OCI-LY7 (cell line): ENCODE data around the gene DNAI7. TPM values are rescaled to one million over a fixed set of nuclear protein-coding genes. Genes with fewer than 3 reads are reported as not detected.
A peak's percentile ranks its signal among the peaks of the same experiment; 100 is the strongest.

Experiments used
- BruUV-seq: library from RNA; stranded (reverse); fragments of 400-500 nt; replicated peaks from 2 replicates; lab custom pipeline; 2021; lab: Mats Ljungman, UMichigan
- CTCF ChIA-PET: fragments of 300-600 bp; sonication (Branson Sonifier 250); formaldehyde crosslinking; loops from one replicate; lab custom pipeline; 2022; ENCODE audit warnings: antibody characterized with exemption; ENCODE audit not compliant: unreplicated experiment; lab: Charles Lee
- POLR2A ChIA-PET: fragments of 300-600 bp; sonication (Branson Sonifier 250); formaldehyde crosslinking; loops from one replicate; lab custom pipeline; 2022; ENCODE audit warnings: antibody characterized with exemption; lab: Charles Lee
- DNase-seq: peaks from one replicate; pipeline ENCODE4 v3.0.0-alpha.2; 2015; ENCODE audit warnings: low spot score
- H2AFZ ChIP-seq: fragments of 200-600 bp; sonication (generic), shearing (Covaris generic); 2 replicates; pipeline ENCODE4 v1.6.1; 2014; ENCODE audit warnings: mild to moderate bottlenecking, antibody characterized with exemption, low read length, moderate library complexity
- H3K27ac ChIP-seq: fragments of 200-600 bp; sonication (generic); 2 replicates; pipeline ENCODE4 v1.5.1; 2014; ENCODE audit warnings: mixed run types, low read depth, mild to moderate bottlenecking, moderate library complexity, low read length, inconsistent platforms; ENCODE audit not compliant: poor library complexity, severe bottlenecking
- H3K36me3 ChIP-seq: fragments of 200-600 bp; sonication (generic); 2 replicates; pipeline ENCODE4 v1.6.1; 2014; ENCODE audit warnings: mild to moderate bottlenecking, antibody characterized with exemption, low read length, moderate library complexity, mixed read lengths; ENCODE audit not compliant: insufficient read depth
- H3K4me1 ChIP-seq: fragments of 200-600 bp; sonication (generic); 2 replicates; pipeline ENCODE4 v1.5.1; 2014; ENCODE audit warnings: mild to moderate bottlenecking, low read length; ENCODE audit not compliant: insufficient read depth, poor library complexity, severe bottlenecking
- H3K4me2 ChIP-seq: fragments of 200-600 bp; sonication (generic); 2 replicates; pipeline ENCODE4 v1.6.1; 2014; ENCODE audit warnings: mild to moderate bottlenecking, low read length
- H3K4me3 ChIP-seq: fragments of 200-600 bp; sonication (generic); 2 replicates; pipeline ENCODE4 v1.5.1; 2014; ENCODE audit warnings: mild to moderate bottlenecking, low read depth, low read length; ENCODE audit not compliant: poor library complexity, severe bottlenecking
- H3K79me2 ChIP-seq: fragments of 200-600 bp; sonication (generic); 2 replicates; pipeline ENCODE4 v1.6.1; 2016; ENCODE audit warnings: low read depth, mild to moderate bottlenecking, low read length, moderate library complexity, mixed read lengths; ENCODE audit not compliant: insufficient read depth
- H3K9me2 ChIP-seq: fragments of 200-600 bp; sonication (generic); 2 replicates; pipeline ENCODE4 v1.6.1; 2016; ENCODE audit warnings: mild to moderate bottlenecking, low read length, mixed read lengths; ENCODE audit not compliant: insufficient read depth
- H3K9me3 ChIP-seq: fragments of 200-600 bp; sonication (generic); 2 replicates; pipeline ENCODE4 v1.6.1; 2014; ENCODE audit warnings: mild to moderate bottlenecking, mixed run types, low read length, mixed read lengths
- H4K20me1 ChIP-seq: fragments of 200-600 bp; sonication (generic); 2 replicates; pipeline ENCODE4 v1.6.1; 2014; ENCODE audit warnings: mild to moderate bottlenecking, antibody characterized with exemption, low read length, moderate library complexity, mixed read lengths; ENCODE audit not compliant: insufficient read depth
- EZH2phosphoT487 ChIP-seq: fragments of 200-600 bp; sonication (generic); IDR thresholded peaks from 2 replicates; pipeline ENCODE4 v1.6.1; 2018; ENCODE audit warnings: low read depth, borderline replicate concordance, mild to moderate bottlenecking, mixed run types, antibody characterized with exemption, low read length, moderate library complexity, mixed read lengths
- intact Hi-C: fragments of 100-400 bp; cut with micrococcal nuclease; formaldehyde crosslinking; loops from one replicate; pipeline ENCODE4 v1.10.0; 2022; ENCODE audit not compliant: unreplicated experiment
- total RNA-seq, 2 experiments: library from RNA; depleted of rRNA in 1 of 2; stranded (reverse); fragments of >200 nt in 1 of 2; shearing (Covaris generic) in 1 of 2; gene quantifications; 2 replicates each; pipeline ENCODE4 v1.2.3, GENCODE V29; 2014 to 2022
- TF ChIP-seq, protein P1 (sequence below): fragments of 200-600 bp; sonication (generic); conservative IDR thresholded peaks from 2 replicates; pipeline ENCODE4 v1.5.1; 2014; ENCODE audit warnings: mild to moderate bottlenecking, antibody characterized with exemption, low read length, moderate library complexity, mixed read lengths

DNAI7 gene
- total RNA-seq, 2 experiments from 2014 or later: not detected

DNA sequence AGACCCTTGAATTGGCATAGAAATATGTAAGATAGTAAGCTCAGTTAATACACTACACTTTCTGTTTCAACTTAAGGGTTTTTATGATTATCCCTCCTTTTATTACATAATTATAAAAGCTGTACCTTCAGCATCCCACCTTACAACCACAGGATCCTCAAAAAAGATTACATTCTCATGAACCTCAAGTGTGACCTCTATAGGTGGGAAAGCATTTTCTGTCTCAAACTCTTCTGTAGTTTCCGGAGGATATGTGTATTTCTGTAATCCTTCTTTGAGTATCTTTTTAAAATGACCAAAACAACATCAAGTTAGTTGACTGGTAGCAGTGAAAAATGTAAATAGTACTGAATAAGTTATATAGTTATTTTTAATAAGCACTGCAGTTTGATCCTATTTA, 75.9 kb downstream of the DNAI7 start:
- Histone ChIP-seq H3K4me1 (peaks cover 7% of the 10 kb centered on the region), H4K20me1 (no peaks in the 10 kb centered on the region), H2AFZ (no peak overlapping the region), H3K9me2 (no peaks in the 10 kb centered on the region), H3K4me2 (no peak overlapping the region), H3K79me2 (no peaks in the 10 kb centered on the region), H3K9me3 (no peaks in the 10 kb centered on the region), H3K36me3 (no peaks in the 10 kb centered on the region), H3K4me3 (no peak overlapping the region), H3K27ac (no peak overlapping the region)
- ChIA-PET POLR2A (interaction anchor here (0.7 to 0.9 kb wide), 2 partner anchors 57 to 127 kb away, joined by 3 to 7 read pairs; no protein-coding TSS in a partner anchor), CTCF (no interaction called here)
- peak; percentile 53 for DNase-seq
- TF ChIP-seq EZH2phosphoT487: no peak
- TF ChIP-seq, protein P1, sequence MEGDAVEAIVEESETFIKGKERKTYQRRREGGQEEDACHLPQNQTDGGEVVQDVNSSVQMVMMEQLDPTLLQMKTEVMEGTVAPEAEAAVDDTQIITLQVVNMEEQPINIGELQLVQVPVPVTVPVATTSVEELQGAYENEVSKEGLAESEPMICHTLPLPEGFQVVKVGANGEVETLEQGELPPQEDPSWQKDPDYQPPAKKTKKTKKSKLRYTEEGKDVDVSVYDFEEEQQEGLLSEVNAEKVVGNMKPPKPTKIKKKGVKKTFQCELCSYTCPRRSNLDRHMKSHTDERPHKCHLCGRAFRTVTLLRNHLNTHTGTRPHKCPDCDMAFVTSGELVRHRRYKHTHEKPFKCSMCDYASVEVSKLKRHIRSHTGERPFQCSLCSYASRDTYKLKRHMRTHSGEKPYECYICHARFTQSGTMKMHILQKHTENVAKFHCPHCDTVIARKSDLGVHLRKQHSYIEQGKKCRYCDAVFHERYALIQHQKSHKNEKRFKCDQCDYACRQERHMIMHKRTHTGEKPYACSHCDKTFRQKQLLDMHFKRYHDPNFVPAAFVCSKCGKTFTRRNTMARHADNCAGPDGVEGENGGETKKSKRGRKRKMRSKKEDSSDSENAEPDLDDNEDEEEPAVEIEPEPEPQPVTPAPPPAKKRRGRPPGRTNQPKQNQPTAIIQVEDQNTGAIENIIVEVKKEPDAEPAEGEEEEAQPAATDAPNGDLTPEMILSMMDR: peak; percentile 80
- no TSS peak for BruUV-seq
- intact Hi-C loops: loop anchor here (1.0 kb wide), 1 partner anchor 128 kb away; no protein-coding TSS in a partner anchor

DNA sequence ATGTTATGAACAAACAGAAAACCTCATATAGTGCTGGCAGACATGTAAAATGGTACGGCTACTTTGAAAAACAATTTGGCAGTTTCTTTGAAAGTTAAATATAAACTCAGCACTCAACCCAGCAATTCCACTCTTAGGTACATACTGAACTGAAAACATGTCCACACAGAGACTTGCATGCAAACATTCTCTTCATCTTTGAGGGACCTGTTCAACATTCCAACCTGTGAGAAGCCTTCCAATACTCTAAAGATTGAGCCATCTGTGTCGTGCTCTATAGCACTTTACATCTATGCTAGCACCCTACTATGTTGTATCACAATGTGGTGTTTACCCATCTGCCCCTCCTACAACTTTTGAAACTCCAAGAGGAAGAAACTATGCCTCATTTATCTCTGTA, 79.3 kb downstream of the DNAI7 start:
- intact Hi-C loops: no loop called here
- Histone ChIP-seq H3K4me3 (no peak overlapping the region), H2AFZ (no peak overlapping the region), H3K27ac (no peak overlapping the region), H3K4me1 (peaks cover 7% of the 10 kb centered on the region), H3K36me3 (peaks cover 16% of the 10 kb centered on the region), H3K9me3 (no peaks in the 10 kb centered on the region), H3K9me2 (no peaks in the 10 kb centered on the region), H3K4me2 (no peak overlapping the region), H4K20me1 (no peaks in the 10 kb centered on the region), H3K79me2 (no peaks in the 10 kb centered on the region)
- DNase-seq: no peak
- TF ChIP-seq, protein P1: no peak
- no peak for TF ChIP-seq EZH2phosphoT487
- CTCF ChIA-PET: no interaction called here
- no TSS peak for BruUV-seq
- POLR2A ChIA-PET: interaction anchor here (1.3 kb wide), 1 partner anchor 11 kb away, joined by 5 read pairs; no protein-coding TSS in a partner anchor

DNA sequence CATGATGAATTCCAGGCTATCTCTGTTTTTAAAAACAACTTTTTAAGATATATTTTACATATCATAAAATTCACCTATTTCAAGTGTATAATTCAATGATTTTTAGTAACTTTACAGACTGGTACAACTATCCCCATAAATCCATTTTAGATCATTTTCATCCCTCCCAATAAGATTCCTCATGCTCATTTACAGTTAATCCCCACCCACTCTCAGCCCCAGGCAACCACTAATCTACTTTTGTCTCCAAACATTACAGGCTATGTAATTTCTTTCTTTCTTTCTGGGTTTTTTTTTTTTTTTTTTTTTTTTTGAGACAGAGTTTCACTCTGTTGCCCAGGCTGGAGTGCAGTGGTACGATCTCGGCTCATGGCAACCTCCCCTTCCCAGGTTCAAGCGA, 81.3 kb downstream of the DNAI7 start:
- ChIA-PET CTCF (no interaction called here), POLR2A (interaction anchor here (0.6 to 0.7 kb wide), 2 partner anchors 50 to 1504 kb away, joined by 3 read pairs; no protein-coding TSS in a partner anchor)
- no peak for DNase-seq
- TF ChIP-seq, protein P1: no peak
- no peak for TF ChIP-seq EZH2phosphoT487
- Histone ChIP-seq H3K9me2 (no peaks in the 10 kb centered on the region), H3K36me3 (peaks cover 36% of the 10 kb centered on the region), H3K27ac (no peak overlapping the region), H3K79me2 (no peaks in the 10 kb centered on the region), H3K4me1 (no peaks in the 10 kb centered on the region), H3K9me3 (no peaks in the 10 kb centered on the region), H3K4me2 (no peak overlapping the region), H4K20me1 (no peaks in the 10 kb centered on the region), H2AFZ (no peak overlapping the region), H3K4me3 (no peak overlapping the region)
- intact Hi-C loops: no loop called here
- BruUV-seq: no TSS peak
